Measurements from ENCODE around the gene PTPRG.

PTPRG gene

DNA sequence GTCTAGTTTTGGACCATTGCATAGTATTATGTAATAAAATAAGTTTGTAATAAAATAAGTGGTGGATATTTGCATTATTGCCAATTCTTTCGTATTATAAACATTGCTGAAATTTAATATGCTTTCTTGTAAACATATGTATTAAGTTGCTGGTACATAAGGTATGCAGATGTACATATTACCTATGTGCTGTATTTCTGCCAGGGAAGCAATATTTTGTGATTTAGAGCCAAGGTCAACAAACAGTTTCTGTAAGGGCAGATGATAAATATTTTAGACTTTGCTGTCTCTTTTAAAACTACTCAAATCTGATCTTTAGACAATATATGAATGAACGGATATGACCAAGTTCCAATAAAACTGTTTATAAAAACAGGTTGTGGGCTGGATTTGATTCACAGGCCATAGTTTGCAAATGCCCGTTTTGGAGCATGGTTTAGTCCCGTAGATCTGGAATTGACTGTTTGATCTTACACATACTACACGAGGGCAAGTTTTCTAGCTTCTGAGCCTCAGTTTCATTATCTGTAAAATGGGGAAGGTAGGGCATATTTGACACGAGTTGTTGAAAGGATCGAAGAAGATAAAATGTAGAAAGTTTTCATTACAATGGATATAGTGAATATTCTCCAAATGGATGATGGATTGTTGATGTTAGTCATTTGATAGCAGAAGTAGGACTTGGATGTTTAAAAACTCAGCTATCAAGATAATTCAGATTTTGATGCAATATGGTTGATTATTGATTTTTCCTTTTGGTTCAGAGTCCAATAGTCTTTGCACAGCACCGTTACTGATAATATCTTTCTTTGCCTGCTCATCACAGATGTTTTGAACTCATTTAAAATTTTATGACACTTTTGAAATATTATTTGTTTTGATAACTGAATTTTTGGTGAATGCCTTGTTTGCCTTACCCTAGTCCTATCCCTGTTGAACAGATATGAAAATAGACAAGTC, 417.4 kb downstream of the PTPRG start:
- DNase-seq: no peak

DNA sequence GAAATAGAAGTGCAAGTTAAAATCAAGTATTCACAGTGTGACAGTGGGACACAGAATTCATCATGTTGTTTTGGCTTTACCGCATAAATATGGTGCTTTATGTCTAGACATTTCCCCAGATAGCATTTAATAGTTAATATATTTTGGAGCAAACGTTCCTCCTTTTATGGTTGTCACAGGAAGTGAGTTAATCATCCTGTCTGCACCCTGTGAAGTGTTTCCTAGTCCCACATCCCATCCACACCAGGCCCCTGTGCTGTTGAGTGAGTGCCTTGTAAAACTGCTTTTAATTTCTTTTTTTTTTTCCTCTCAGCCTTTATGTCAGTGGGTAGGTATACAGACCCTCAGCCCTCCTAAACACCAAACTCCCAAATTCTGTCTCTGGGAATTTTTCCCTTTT, 418.3 kb downstream of the PTPRG start:
- no peak for DNase-seq

DNA sequence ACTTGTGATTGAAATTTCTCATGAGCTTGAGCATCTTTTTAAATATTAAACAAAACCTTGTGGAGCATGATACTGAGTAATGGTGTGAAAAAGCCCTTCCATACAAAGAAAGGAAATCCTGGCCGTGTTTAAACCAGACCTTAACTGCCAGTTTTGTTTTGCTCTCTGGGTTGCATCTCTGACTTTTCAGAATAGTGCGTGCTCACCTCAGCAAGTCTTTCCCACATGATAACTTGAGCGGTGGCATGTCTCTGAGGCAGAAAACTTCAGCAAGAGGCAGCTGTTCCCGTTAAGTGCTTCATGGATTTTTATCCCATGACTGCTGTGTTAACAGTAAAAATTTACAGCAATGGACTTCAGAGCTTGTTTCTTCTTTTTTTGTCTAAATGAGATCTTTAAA, 418.7 kb downstream of the PTPRG start:
- no peak for DNase-seq

DNA sequence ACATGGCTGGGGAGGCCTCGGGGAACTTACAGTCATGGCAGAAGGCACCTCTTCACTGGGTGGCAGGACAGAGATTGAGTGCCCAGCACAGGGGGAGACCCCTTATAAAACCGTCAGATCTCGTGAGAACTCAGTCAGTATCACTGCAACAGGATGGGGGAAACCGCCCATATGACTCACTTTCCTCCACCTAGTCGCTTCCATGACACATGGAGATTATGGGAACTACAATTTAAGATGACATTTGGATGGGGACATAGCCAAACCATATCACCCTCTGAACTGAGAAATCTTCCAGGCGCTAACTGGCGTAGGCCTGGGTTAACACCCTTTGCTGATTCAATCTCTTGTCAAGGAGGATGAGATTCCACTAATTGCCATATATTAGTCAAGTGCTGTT, 419.7 kb downstream of the PTPRG start:
- no peak for DNase-seq

DNA sequence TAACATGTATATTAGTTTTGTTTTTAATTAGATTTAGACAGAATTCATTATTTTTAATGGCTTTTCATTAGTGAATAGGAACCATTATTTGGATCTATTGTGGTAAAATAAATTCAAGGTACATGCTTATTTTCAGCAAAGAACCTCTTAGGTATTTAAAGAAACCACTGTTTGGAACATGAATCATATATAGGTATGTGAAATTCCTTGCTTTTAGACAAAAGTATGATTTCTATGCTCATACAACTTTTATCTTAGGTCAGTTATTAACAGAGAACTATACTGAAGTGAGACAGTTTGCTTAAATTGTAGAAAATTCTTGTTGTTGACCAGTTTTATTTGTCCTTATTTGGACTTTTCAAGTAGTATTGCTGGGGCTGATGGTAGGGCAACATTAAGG, 422.1 kb downstream of the PTPRG start:
- no peak for DNase-seq

DNA sequence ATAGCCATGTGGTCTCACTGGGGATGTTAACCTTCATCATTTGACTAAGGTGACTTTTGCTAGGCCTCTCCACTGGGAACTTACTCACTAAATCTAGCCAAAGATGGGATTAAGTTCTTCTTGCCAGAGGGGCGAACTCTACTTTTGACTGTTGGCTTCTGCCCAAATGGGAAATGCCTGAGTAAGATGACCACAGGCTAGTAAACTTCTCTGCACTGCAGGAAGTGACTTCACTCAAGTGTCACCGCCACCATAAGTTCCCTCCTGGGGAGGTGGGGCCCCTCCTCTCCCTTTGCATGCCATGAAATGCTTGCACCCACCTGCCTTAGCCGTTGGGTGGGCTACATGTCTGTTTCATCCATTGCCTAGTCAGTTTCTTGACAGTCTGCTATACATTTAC, 423.6 kb downstream of the PTPRG start:
- no peak for DNase-seq

DNA sequence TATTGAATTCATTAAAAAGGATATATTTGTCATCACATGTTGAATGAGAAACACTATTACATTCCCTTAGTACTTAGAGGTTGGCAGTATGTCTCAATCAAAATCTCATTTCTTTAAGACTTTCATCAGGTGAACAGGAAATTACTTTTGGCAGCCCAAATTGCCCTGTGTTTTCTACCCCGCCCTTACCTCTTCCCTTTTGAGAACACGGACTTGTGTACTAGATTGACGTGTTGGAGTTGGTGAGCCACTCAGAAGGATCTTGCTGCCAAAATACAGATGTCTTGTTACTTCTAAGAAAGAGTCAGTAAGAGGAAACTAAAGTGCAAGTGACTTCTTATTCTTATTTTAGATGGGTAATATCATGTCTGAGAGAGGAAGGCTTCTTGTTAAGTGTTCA, 425.1 kb downstream of the PTPRG start:
- no peak for DNase-seq

DNA sequence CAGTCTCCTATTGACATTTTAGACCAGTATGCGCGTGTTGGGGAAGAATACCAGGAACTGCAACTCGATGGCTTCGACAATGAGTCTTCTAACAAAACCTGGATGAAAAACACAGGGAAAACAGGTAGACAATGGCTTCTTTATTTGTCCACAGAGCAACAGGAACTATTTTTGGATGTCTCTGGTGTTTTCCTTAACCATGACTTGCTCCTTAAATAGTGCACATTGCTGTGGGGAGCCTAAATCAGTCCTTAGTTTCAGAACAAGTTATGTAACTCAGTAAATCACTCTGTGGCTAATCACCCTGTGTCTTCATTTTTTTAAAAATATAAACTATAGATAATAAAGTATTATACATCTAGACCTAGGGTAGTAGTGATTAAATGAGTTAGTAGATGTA, 428.3 kb downstream of the PTPRG start:
- no peak for DNase-seq

DNA sequence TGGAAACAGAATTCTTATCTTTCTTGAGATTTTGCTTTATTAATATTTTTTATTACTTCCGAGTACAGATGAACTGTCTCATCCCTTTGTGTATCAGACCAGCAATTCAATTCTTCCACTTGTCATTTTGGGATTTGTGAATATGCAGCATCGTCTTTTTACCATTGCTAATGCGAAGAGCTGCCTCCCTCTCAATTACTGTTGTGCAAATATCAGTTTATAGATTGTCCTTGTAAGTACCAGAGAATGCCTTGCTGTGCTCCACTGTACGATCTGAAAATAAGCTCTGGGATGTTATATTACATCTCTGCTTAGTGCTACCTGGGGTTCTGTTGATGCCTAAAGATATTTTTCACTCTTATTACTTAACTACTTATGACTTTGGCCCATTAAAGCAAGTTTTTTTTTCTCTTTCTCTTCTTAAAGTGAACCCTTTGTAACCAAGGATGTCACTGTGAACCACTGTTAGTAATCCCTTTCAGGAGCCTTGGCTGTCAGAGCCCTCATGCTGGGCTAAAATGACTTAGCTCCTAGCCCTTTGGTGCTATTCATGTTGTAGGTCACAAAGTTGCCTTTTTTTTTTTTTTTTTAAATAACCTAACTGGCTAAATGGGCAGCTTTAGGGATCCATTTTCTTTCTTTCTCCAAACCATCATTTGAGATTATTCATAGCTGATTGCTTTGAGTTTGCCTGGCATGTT, 429.1 kb downstream of the PTPRG start:
- no peak for DNase-seq

DNA sequence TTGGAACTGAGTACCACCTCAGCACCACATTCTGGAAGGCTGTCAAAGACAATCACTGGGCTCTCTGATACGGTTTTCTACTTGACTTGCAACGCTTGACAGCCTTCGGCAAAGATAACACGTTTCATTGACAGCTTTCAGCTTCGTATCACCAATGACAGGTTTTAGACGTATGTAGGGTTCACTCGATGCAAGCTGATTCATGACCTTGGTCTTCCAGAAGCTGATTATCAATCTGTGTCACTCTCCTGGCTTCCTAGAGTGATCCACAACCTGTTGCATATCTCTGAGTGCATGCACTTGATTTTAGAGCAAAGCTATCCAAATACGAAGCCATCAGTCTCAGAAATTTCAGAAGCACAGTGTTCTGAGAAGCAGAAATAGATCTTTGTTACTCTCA, 430.3 kb downstream of the PTPRG start:
- DNase-seq: no peak

DNA sequence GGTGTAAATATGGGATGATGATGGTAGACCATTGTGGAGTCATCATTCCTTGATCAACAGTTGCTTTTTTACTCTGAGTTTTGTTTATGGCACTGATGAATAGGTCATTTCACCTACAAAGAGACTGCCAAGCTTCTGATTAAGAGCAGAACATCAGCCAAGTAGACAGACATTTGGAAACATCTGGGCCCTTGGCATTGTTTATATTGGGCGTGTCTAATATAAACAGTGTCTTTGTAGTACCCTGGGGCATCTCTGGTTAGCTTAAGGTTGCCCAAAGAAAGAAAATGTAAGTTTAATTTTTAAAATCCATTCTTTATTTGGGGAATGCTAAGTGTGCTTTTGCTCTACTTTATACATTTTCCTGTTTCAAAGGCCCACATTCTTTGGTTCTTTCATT, 435.0 kb downstream of the PTPRG start:
- no peak for DNase-seq

DNA sequence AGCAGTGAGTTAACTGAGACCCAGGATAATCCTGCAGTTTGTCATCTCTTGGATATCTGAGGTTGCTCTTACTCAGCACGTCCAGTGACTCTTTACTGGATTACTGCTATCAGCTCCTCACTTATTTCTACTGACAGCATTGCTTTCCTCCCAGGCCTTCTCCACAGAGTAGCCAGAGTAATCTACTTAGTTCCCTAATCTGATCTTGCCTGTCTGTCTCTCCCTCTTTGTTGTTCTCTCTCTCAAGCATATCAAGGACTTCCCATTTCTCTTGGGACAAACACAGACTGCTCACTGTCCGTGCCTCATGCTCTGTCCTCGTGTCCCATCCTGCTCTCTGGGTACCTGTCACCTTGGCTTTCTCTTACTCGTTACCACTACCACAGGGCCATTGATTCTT, 435.7 kb downstream of the PTPRG start:
- no peak for DNase-seq

DNA sequence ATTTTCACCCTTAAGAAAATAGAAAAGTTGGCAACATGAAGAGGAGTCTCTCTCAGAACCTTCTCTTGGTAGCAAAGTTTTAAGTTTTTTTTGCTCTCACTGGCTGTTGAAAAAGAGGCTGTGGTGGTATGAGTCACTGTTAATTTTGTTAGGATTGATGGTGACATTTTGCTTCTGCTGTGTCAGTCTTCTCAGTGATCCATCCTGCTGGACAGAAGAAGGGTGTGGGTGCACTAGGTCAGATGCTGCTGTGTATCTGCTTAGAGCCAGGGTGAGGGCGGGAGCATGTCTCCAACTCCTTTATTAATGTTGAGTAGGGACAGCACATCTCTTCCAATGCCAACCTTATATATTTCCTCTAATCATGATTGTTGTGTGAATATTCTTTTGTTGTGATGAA, 442.5 kb downstream of the PTPRG start:
- no peak for DNase-seq

DNA sequence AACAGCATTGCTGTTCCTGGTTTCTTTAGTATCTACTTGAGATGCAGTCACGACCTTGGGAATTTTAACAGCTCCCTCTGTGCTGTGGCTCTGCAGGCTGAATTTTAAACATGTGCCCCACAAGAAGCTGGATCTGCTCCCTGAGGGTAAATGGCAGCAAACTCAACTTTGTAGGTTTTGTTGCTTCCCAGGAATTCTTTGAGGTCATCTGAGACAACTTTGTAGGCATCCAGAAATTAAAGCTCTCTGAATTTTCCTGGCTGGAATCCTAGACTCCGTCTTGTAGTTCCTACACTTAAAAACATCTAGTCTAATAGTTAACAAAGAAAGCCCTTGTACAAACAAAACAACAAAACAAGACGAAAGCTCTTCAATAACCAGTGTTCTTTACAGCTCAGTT, 445.7 kb downstream of the PTPRG start:
- no peak for DNase-seq

DNA sequence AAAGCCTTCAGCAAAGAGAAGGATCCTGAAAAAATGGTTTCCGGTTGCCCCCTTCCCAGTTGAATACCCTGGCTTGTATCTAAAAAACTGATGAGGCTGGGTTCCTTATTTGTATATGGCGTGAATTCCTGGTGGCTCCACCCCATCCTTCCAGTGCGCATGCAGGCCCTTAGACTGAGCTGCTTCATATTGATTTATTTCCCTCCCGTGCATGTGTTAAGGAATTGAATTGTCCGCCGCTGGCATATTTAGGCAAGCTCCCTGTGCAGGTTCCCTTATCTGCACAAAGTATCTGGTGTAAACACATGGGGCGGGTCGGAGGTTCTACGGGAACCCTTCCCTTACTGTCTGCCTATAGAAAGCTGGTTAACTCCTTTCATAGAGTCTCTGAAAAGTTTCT, 449.6 kb downstream of the PTPRG start:
- no peak for DNase-seq

DNA sequence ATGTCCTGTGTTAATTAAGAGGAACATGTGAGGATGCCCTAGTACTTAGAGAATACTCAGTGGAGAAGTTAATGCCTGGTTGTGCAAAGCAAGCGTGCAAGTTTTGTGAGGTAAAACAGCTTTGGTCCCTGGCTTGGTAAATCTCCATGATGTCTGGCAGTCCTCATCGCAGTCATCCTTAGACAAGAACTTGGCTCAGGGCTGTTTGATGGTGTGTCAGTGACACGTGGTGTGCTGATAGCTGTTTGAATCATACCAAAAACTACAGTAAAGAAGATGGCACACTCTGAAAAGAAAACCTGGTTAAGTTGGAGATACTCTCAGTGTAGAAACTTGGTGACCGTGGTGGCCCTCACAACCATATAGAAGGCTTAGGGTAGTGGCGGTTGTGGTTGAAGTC, 450.3 kb downstream of the PTPRG start:
- DNase-seq: no peak

DNA sequence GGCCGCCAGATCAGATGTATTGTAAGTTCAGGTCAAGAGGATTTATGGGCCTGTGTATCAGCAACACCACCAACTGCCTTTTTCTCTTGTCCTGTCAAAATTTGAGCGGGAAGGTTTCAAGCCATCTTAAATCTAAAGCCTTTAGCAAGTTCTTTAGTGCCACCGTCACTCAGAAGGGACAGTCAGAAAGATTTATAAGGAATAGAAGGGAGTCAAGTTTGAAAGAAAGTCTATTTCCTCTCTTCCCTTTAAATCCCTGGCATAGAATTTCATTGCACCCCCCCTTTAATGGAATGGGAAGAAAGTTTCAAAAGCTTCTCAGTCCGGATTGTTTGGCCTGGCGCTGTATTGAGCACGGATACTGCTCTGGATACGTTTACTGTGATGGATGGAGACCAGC, 452.6 kb downstream of the PTPRG start:
- no peak for DNase-seq

DNA sequence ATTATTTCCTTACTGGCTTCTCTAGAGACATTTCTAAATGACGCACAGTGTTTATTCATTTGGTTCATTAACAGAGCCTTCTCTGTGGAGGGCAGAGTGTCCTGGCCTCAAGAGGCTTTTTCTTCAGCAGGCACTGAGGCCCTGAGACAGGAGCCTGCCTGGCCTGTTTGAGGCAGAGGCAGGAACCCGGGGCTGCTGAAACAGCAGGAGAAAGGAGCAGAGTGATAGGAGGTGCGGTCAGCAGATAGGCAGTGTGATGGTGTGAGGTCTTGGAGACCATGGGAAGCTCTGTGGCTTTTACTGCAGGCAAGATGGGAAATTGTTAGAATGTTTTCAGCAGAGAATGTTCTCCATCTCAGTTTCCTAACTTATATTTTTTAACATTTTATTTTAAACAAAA, 453.7 kb downstream of the PTPRG start:
- DNase-seq: no peak

DNA sequence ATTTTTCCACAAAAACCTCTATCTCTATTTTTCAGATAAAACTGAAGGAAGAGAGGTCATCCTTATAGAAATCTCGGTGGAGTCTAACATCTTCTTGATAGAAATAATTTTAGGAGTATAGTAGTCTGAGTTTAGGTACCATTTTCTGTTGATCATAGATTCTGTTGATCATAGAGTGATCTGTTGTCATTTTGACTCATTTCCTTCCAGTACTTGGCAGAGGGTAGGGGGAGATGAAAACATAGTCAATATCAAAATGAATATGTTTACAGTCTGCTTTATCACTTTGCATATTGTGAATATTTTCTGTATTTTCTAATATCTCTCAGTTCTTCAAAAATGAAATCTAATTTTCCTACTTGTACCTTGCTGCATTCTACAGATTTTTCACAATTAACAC, 458.5 kb downstream of the PTPRG start:
- DNase-seq: no peak

DNA sequence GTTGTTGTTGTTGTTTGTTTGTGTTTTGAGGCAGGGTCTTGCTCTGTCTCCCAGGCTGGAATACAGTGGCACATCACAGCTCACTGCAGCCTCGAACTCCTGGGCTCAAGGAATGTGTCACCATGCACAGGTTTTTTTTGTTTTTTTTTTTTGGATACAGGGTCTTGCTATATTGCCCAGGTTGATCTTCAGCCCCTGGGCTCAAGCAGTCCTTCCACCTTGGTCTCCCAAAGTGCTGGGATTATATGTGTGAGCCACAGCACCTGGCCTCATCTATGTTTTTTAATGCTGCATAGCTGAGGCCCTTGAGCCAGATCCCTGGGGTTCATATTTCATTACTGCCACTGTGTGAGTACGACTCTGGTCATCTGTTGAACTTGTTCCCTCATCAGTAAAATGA, 459.3 kb downstream of the PTPRG start:
- no peak for DNase-seq

DNA sequence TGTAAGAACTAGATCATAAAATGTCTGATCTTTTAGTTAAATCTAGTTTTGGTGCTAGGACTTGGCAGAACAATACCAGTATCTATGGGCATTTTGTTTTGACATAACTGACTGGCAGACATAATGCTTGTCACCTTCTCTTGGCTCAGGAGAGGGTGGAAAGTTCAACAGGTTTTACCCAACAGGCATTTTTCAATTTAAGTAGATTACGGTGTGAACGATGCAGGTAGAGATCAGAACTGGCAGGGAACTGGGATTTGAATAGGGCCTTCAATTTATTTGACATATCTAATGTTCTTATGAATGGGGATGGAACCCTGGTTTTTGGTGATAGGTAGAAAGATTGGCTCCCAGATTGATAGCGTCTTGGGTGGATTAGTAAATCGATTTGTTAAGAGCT, 460.9 kb downstream of the PTPRG start:
- no peak for DNase-seq

DNA sequence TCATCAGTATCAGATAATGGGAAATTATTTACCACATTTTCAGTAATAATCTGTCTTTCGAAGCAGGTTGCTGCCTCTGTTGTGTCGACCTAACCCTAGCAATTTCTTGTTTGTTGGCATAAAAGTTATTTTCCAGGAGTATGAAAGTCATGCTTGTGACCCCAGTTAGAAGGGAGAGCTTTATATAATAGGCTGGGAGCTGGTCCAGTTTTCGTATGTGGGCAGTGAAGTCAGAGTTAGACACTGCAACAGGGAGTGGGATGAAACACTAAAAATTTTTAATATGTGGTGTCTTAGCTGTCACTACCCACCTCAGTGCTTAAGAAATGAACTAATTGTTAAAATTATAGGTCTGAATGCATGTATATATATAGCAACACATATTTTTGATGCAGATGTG, 463.5 kb downstream of the PTPRG start:
- no peak for DNase-seq

DNA sequence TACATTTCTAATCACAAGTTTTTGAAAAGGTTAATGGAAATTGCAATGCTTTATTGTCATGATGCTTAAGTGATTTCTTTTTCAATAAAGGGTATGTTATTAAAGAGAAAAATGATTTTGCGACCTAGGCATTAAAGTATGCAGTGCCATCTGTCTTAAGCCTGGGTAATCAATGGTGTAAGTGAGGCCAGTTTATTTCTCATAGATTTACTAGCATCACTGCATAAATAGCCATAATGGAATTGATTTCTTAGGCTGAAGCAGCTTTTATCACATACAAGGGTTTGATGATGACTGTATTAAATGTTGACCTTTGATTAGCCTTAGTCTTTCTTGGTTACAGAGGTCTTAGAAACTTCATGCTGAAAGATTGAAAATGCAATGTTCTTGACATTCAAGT, 464.5 kb downstream of the PTPRG start:
- DNase-seq: no peak

DNA sequence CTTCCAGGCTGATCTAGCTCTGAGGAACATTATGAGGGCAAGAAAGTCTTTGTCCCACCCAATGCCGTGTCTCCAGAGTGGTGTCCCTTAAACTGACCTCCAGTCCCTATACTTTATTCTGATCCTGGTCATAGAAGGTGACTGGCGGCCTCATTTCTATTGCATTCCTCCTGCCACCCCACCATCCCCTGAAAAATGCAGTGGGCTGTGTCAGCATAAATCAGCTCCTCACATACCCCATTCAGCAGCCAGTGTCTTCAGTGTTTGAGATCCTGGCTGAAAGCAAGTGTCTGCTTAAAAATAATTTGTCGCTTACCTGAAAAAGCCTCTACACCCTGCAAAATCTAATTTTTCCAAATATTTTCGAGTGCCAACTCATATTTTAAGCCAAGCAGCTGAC, 465.9 kb downstream of the PTPRG start:
- no peak for DNase-seq

DNA sequence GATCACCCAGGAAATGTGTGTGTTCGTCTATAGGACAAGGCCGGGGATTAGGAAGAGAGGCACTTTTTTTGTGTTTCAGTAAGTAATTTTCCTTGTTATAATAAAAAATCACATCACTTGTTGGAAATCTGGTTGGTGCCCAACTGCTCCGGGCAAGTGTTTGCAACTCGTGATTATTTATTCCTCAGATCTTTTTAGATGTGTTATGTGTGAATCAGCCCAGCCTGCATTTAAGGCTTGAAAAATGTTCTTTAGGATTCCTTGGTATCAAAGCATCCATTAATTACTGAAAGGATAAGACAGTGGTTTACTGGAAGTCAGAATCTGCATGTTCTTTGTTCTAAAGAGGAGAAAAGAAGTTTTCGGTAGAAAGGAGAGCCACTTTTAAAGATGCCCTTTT, 466.4 kb downstream of the PTPRG start:
- DNase-seq: no peak

Measured in cerebellar nuclear complex (tissue), 1 donor.